ENCODE results near the gene CFAP45.

Gene CFAP45

GRCh38 chr1:159937054-159937750 lies 37.2 kb upstream of the CFAP45 start:
- peaks cover 14% of the 10 kb centered on the region for H3K27me3 ChIP-seq
- H3K36me3 ChIP-seq: no peaks in the 10 kb centered on the region
- no peaks in the 10 kb centered on the region for H3K9me3 ChIP-seq
- peaks cover 28 to 32% of the 10 kb centered on the region in 2 experiments for H3K4me1 ChIP-seq (ENCODE audit: control insufficient read depth in 1 of 2, insufficient read depth in 1 of 2, low read depth in 1 of 2, low read length in 1 of 2)
- H3K4me3 ChIP-seq (ENCODE audit: low read depth in 1 of 2, low read length in 1 of 2): peak overlapping the region in 1 of 2 experiments; percentile 24
- H3K27ac ChIP-seq: no peak overlapping the region
- TF ChIP-seq, protein P1, sequence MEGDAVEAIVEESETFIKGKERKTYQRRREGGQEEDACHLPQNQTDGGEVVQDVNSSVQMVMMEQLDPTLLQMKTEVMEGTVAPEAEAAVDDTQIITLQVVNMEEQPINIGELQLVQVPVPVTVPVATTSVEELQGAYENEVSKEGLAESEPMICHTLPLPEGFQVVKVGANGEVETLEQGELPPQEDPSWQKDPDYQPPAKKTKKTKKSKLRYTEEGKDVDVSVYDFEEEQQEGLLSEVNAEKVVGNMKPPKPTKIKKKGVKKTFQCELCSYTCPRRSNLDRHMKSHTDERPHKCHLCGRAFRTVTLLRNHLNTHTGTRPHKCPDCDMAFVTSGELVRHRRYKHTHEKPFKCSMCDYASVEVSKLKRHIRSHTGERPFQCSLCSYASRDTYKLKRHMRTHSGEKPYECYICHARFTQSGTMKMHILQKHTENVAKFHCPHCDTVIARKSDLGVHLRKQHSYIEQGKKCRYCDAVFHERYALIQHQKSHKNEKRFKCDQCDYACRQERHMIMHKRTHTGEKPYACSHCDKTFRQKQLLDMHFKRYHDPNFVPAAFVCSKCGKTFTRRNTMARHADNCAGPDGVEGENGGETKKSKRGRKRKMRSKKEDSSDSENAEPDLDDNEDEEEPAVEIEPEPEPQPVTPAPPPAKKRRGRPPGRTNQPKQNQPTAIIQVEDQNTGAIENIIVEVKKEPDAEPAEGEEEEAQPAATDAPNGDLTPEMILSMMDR (IDR thresholded peaks at IDR 0.05): no peak

DNA sequence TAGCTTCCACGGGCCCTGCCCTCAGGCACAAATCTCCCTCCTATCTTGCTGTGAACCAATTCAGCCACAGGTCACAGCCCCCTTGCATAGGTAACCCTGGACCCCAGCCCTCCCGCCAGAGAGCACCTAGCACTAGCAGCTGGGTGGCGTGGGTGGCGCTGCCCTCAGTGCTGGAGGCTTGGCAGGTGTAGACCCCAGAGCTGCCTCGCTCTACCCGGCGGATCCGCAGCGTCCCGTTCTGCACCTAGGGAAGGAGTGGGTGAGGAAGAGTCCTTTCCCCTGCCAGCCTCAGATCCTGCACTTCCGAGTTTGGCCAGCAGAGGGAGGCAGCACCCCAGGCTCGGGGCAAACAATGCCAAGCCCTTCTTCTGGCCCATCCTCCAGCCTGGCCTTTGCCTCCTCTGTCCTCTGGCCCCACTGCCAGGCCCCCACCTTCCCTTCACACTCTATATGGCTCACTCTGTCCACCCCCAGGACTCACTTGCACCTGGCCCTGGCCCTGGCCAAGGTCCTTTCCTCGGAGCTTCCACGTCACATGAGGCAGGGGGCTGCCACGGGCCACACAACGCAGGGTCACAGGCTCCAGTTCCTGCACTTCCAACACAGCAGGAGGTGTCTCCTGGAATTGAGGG lies 36.4 kb upstream of the CFAP45 start:
- H3K36me3 ChIP-seq: no peaks in the 10 kb centered on the region
- peak overlapping the region; percentile 54 for H3K27ac ChIP-seq
- peak overlapping the region in 1 of 2 experiments; percentile 23 for H3K4me3 ChIP-seq (ENCODE audit: low read depth in 1 of 2, low read length in 1 of 2)
- H3K27me3 ChIP-seq: peaks cover 10% of the 10 kb centered on the region
- no peaks in the 10 kb centered on the region for H3K9me3 ChIP-seq
- TF ChIP-seq, protein P1 (IDR thresholded peaks at IDR 0.05): peak; percentile 96
- H3K4me1 ChIP-seq (ENCODE audit: control insufficient read depth in 1 of 2, insufficient read depth in 1 of 2, low read depth in 1 of 2, low read length in 1 of 2): peaks cover 28 to 32% of the 10 kb centered on the region in 2 experiments

DNA sequence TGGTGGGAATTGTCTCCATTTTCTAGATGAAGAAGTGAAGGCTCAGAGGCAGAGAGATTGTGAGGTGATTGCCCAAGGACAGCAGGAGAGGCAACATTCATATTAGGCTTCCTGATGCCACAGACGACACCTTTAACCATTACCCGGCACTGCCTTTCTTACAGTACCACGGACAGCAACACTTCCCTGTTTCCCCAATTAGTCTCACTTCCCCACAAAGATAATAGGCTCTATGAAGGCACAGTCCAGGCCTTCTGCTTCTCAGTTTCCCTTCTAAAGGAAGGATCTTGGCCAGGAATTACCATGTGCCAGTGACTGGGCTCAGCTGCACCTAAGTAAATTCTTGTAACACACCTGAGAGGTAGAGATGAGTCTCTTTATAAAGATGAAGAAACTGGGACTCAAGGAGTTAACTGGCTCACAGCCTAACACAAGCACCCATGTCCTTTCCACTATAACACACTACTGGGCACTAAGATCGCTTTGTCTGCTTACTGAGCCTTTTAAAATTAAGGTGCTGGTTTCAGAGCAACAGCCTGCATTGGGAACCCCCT lies 35.8 kb upstream of the CFAP45 start:
- TF ChIP-seq, protein P1 (IDR thresholded peaks at IDR 0.05): no peak
- H3K4me1 ChIP-seq (ENCODE audit: control insufficient read depth in 1 of 2, insufficient read depth in 1 of 2, low read depth in 1 of 2, low read length in 1 of 2): peaks cover 28 to 32% of the 10 kb centered on the region in 2 experiments
- H3K27me3 ChIP-seq: peaks cover 7% of the 10 kb centered on the region
- H3K9me3 ChIP-seq: no peaks in the 10 kb centered on the region
- peak overlapping the region; percentile 54 for H3K27ac ChIP-seq
- H3K36me3 ChIP-seq: no peaks in the 10 kb centered on the region
- H3K4me3 ChIP-seq (ENCODE audit: low read depth in 1 of 2, low read length in 1 of 2): peak overlapping the region in 1 of 2 experiments; percentile 23

GRCh38 chr1:159935305-159935704 lies 35.3 kb upstream of the CFAP45 start:
- H3K36me3 ChIP-seq: no peaks in the 10 kb centered on the region
- peaks cover 28 to 32% of the 10 kb centered on the region in 2 experiments for H3K4me1 ChIP-seq (ENCODE audit: control insufficient read depth in 1 of 2, insufficient read depth in 1 of 2, low read depth in 1 of 2, low read length in 1 of 2)
- H3K9me3 ChIP-seq: no peaks in the 10 kb centered on the region
- TF ChIP-seq, protein P1 (IDR thresholded peaks at IDR 0.05): no peak
- H3K4me3 ChIP-seq (ENCODE audit: low read depth in 1 of 2, low read length in 1 of 2): no peak overlapping the region
- no peak overlapping the region for H3K27ac ChIP-seq
- H3K27me3 ChIP-seq: peaks cover 7% of the 10 kb centered on the region

GRCh38 chr1:159934136-159935039 lies 34.4 kb upstream of the CFAP45 start:
- H3K9me3 ChIP-seq: no peaks in the 10 kb centered on the region
- H3K4me3 ChIP-seq (ENCODE audit: low read depth in 1 of 2, low read length in 1 of 2): no peak overlapping the region
- H3K27me3 ChIP-seq: peaks cover 7% of the 10 kb centered on the region
- TF ChIP-seq, protein P1 (IDR thresholded peaks at IDR 0.05): no peak
- H3K27ac ChIP-seq: no peak overlapping the region
- no peaks in the 10 kb centered on the region for H3K36me3 ChIP-seq
- H3K4me1 ChIP-seq (ENCODE audit: control insufficient read depth in 1 of 2, insufficient read depth in 1 of 2, low read depth in 1 of 2, low read length in 1 of 2): peaks cover 28 to 32% of the 10 kb centered on the region in 2 experiments
